GM12878 (cell line): ENCODE results near the gene PNLIPRP2. TPM values are rescaled to one million over a fixed set of nuclear protein-coding genes. Genes with fewer than 3 reads are reported as not detected.

Experiments used
- ATAC-seq: fragments of 200-7000 bp; cut with Tn5 transposase; 3 replicates; pipeline ENCODE4 v1.9.1; 2020; ENCODE audit warnings: mild to moderate bottlenecking, moderate library complexity
- BruUV-seq: library from RNA; stranded (reverse); fragments of 400-500 nt; replicated peaks from 2 replicates; lab custom pipeline; 2021; lab: Mats Ljungman, UMichigan
- CTCF ChIA-PET: fragments of 300-600 bp; sonication (Branson Sonifier 250); formaldehyde crosslinking; extraction: SDS; loops from one replicate; lab custom pipeline; 2021; ENCODE audit warnings: inconsistent platforms; lab: Yijun Ruan, JAX
- POLR2A ChIA-PET: fragments of 350-600 bp; formaldehyde crosslinking; extraction: SDS; loops from one replicate; lab custom pipeline; 2021; ENCODE audit warnings: inconsistent platforms; lab: Charles Lee
- RAD21 ChIA-PET: fragments of 300-600 bp; sonication (Branson Sonifier 250); formaldehyde crosslinking; loops from one replicate; lab custom pipeline; 2023; ENCODE audit warnings: antibody characterized with exemption; ENCODE audit not compliant: unreplicated experiment; lab: Charles Lee
- SMC1A ChIA-PET: fragments of 300-600 bp; sonication (Branson Sonifier 250); formaldehyde crosslinking; loops from one replicate; lab custom pipeline; 2023; ENCODE audit not compliant: unreplicated experiment, uncharacterized antibody; lab: Charles Lee
- DNase-seq: peaks from one replicate; pipeline ENCODE4 v3.0.0-alpha.2; 2011; ENCODE audit warnings: low read depth, low spot score
- FAIRE-seq: peaks from 3 replicates; lab custom pipeline; 2011; peaks lifted over from hg19 to GRCh38; lab: Jason Lieb, UNC
- H2AFZ ChIP-seq: 2 replicates; pipeline ENCODE4 v1.6.0; 2011; ENCODE audit warnings: low read depth, low read length, control low read depth; ENCODE audit not compliant: control insufficient read depth
- H3K27ac ChIP-seq: 2 replicates; pipeline ENCODE4 v1.5.1; 2011; ENCODE audit warnings: control low read depth; ENCODE audit not compliant: control insufficient read depth, insufficient read depth
- H3K27me3 ChIP-seq, 2 experiments: replicated peaks in 1 of 2; 2 replicates each; pipeline versions ENCODE4 v1.6.0 to v1.6.1; 2011; ENCODE audit warnings: low read length in 1 of 2; ENCODE audit not compliant: control insufficient read depth in 2 of 2, insufficient read depth in 2 of 2
- H3K36me3 ChIP-seq, 2 experiments: 2 replicates each; pipeline ENCODE4 v1.5.1; 2011; ENCODE audit warnings: low read length in 1 of 2; ENCODE audit not compliant: control insufficient read depth in 2 of 2, insufficient read depth in 2 of 2
- H3K4me1 ChIP-seq: 2 replicates; pipeline ENCODE4 v1.6.1; 2011; ENCODE audit warnings: mild to moderate bottlenecking, low read length, moderate library complexity, mixed read lengths; ENCODE audit not compliant: control insufficient read depth, insufficient read depth
- H3K4me2 ChIP-seq: 2 replicates; pipeline ENCODE4 v1.6.0; 2011; ENCODE audit warnings: control low read depth; ENCODE audit not compliant: control insufficient read depth, insufficient read depth
- H3K4me3 ChIP-seq: fragments of 200-600 bp; sonication (generic); 2 replicates; pipeline ENCODE4 v1.5.1; 2016
- H3K79me2 ChIP-seq: 2 replicates; pipeline ENCODE4 v1.6.0; 2011; ENCODE audit warnings: low read length; ENCODE audit not compliant: control insufficient read depth, insufficient read depth
- H3K9ac ChIP-seq: 2 replicates; pipeline ENCODE4 v1.8.0; 2011; ENCODE audit warnings: low read length, control low read depth, mixed read lengths; ENCODE audit not compliant: control insufficient read depth, insufficient read depth
- H3K9me3 ChIP-seq: replicated peaks from 3 replicates; pipeline ENCODE4 v1.5.1; 2011; ENCODE audit warnings: mild to moderate bottlenecking, low read length; ENCODE audit not compliant: control insufficient read depth, insufficient read depth
- H4K20me1 ChIP-seq: 2 replicates; pipeline ENCODE4 v1.6.0; 2011; ENCODE audit not compliant: control insufficient read depth, insufficient read depth
- BCL11A ChIP-seq: IDR thresholded peaks from 2 replicates; pipeline ENCODE4 v1.6.1; 2011; ENCODE audit warnings: low read depth, low read length
- IKZF1 ChIP-seq: fragments of 450-650 bp; conservative IDR thresholded peaks from 2 replicates; pipeline ENCODE4 v1.6.1; 2017; ENCODE audit warnings: antibody characterized with exemption, mild to moderate bottlenecking
- IRF4 ChIP-seq: IDR thresholded peaks from 2 replicates; pipeline ENCODE4 v1.6.1; 2011; ENCODE audit warnings: low read depth, low read length
- MEF2B ChIP-seq: fragments of 450-650 bp; IDR thresholded peaks from 2 replicates; pipeline ENCODE4 v1.6.1; 2018; ENCODE audit warnings: mild to moderate bottlenecking, moderate library complexity; ENCODE audit not compliant: partially characterized antibody, poor library complexity, severe bottlenecking
- MTA2 ChIP-seq: fragments of 450-650 bp; IDR thresholded peaks from 2 replicates; pipeline ENCODE4 v1.6.1; 2016; ENCODE audit warnings: low read depth, mild to moderate bottlenecking, moderate library complexity
- MTA3 ChIP-seq: IDR thresholded peaks from 2 replicates; pipeline ENCODE4 v1.6.1; 2012; ENCODE audit warnings: low read length, inconsistent platforms, borderline replicate concordance
- MYB ChIP-seq: fragments of 150-350 bp; IDR thresholded peaks from 2 replicates; pipeline ENCODE4 v1.6.1; 2014; ENCODE audit warnings: mild to moderate bottlenecking, low read depth, low read length, borderline replicate concordance
- NFYA ChIP-seq: IDR thresholded peaks from 2 replicates; pipeline ENCODE4 v1.6.1; 2011; ENCODE audit warnings: low read depth, mild to moderate bottlenecking, low read length, improper control_type of control experiment, borderline replicate concordance
- RAD51 ChIP-seq: fragments of 450-650 bp; IDR thresholded peaks from 2 replicates; pipeline ENCODE4 v1.6.1; 2016; ENCODE audit warnings: moderate library complexity, mild to moderate bottlenecking, inconsistent platforms
- RELA ChIP-seq: fragments of 450-650 bp; IDR thresholded peaks from 2 replicates; pipeline ENCODE4 v1.8.0; 2014; ENCODE audit warnings: borderline replicate concordance; ENCODE audit not compliant: partially characterized antibody
- SIN3A ChIP-seq: IDR thresholded peaks from 2 replicates; pipeline ENCODE4 v1.6.1; 2012; ENCODE audit warnings: low read depth, low read length, improper control_type of control experiment
- SMAD1 ChIP-seq: fragments of 450-650 bp; IDR thresholded peaks from 2 replicates; pipeline ENCODE4 v1.6.1; 2018; ENCODE audit warnings: mild to moderate bottlenecking, low read depth; ENCODE audit not compliant: partially characterized antibody
- SREBF1 ChIP-seq: IDR thresholded peaks from 2 replicates; pipeline ENCODE4 v1.6.1; 2012; ENCODE audit warnings: mild to moderate bottlenecking, low read length
- TAF1 ChIP-seq: IDR thresholded peaks from 2 replicates; pipeline ENCODE4 v1.6.1; 2011; ENCODE audit warnings: mild to moderate bottlenecking, low read depth, low read length, borderline replicate concordance
- TCF12 ChIP-seq: IDR thresholded peaks from 2 replicates; pipeline ENCODE4 v1.6.1; 2011; ENCODE audit warnings: low read depth, mild to moderate bottlenecking, low read length
- YY1 ChIP-seq: IDR thresholded peaks from 2 replicates; pipeline ENCODE4 v1.6.1; 2011; ENCODE audit warnings: low read depth, mild to moderate bottlenecking, low read length
- WGBS: methylation state at CpG from one replicate; pipeline ENCODE4 v1.1.6; 2016; ENCODE audit warnings: low lambda C conversion rate; ENCODE audit not compliant: insufficient replicate concordance, insufficient coverage; ENCODE audit errors: missing lambda C conversion rate; 5-methylcytosine and 5-hydroxymethylcytosine counted together
- in situ Hi-C: fragments of 300-500 bp; cut with MboI; formaldehyde crosslinking; loops from 9 replicates; pipeline ENCODE4 v1.14.3; 2018; ENCODE audit warnings: mixed read lengths
- intact Hi-C: fragments of 100-400 bp; cut with micrococcal nuclease; formaldehyde crosslinking; loops from one replicate; pipeline ENCODE4 v1.14.2; 2022; ENCODE audit not compliant: unreplicated experiment
- polyA plus RNA-seq, 11 experiments: library from polyadenylated mRNA; depleted of rRNA in 4 of 11; unstranded in 6 of 11; stranded (reverse) in 5 of 11; fragments of >200 nt; fragmentation: Nextera tagmentation in 4 of 11; fragmentation: Illumina TruSeq in 1 of 11; extraction: Ambion mirVana in 4 of 11; extraction: Trizol in 1 of 11; gene quantifications; 1 replicate in 1 of 11; 2 replicates in 10 of 11; pipeline versions ENCODE4 v1.2.1 to v1.2.3, GENCODE V29; 2011 to 2016; ENCODE audit warnings: inconsistent platforms in 2 of 11, missing spikeins in 2 of 11, low read depth in 1 of 11
- total RNA-seq, 4 experiments: library from RNA; depleted of rRNA in 3 of 4; stranded (reverse); fragments of >200 nt in 3 of 4; fragmentation: Illumina TruSeq in 1 of 4; extraction: Trizol in 1 of 4; gene quantifications; 2 replicates each; pipeline versions ENCODE4 v1.2.1 to v1.2.3, GENCODE V29; 2013 to 2021
- TF ChIP-seq, protein P1 (sequence below): fragments of 450-650 bp; IDR thresholded peaks from 2 replicates; pipeline ENCODE4 v1.6.1; 2016; ENCODE audit warnings: mild to moderate bottlenecking

PNLIPRP2 gene
- total and polyA plus RNA-seq, 10 of the 15 experiments (the other 5 are each of a cell fraction or from before 2014, with no cell fraction given): 0.33 TPM; not detected in 9

DNA sequence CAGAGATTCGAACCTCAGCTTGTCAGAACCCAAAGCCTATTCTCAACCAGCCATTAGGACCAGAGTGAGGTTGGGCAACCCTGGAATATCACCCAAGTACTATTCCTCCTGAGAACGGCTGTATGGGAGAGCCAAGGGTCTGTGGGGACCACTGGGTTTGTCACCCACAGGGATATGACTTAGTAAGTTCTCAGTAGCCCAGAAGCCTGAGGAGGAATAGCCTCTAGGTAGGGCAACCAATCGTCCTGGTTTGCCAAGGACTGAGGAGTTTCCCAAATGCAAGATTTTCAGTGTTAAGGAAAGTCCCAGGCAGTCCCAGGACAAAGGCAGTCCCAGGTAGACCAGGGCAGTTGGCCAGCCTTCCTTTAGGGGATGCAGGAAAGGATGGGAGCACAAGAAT, 46.7 kb downstream of the PNLIPRP2 start:
- intact Hi-C loops (no loop called here), in situ Hi-C loops (no loop called here)
- ChIA-PET SMC1A (no interaction called here), POLR2A (no interaction called here), CTCF (no interaction called here)
- no peak overlapping the region for H3K9ac ChIP-seq
- no peaks in the 10 kb centered on the region for H3K9me3 ChIP-seq
- H3K27ac ChIP-seq: no peak overlapping the region
- peaks cover 0 to 3% of the 10 kb centered on the region in 2 experiments; a peak in 2 of 4 replicates for H3K27me3 ChIP-seq
- DNase-seq: no peak
- H3K4me3 ChIP-seq: no peak overlapping the region
- H4K20me1 ChIP-seq: no peaks in the 10 kb centered on the region
- no peak overlapping the region for H2AFZ ChIP-seq
- no TSS peak for BruUV-seq
- no peaks in the 10 kb centered on the region for H3K36me3 ChIP-seq
- no peaks in the 10 kb centered on the region for H3K4me1 ChIP-seq
- TF ChIP-seq TCF12: no peak
- TF ChIP-seq SMAD1: no peak
- no peak for TF ChIP-seq RELA
- TF ChIP-seq MYB: no peak
- TF ChIP-seq RAD51: no peak
- no peak for TF ChIP-seq MEF2B
- no peak for TF ChIP-seq SIN3A
- TF ChIP-seq, all 136 proteins: peak for 0
- Histone ChIP-seq H3K4me2 (no peak overlapping the region), H3K79me2 (no peaks in the 10 kb centered on the region)
- FAIRE-seq (no peak), ATAC-seq (no peak)
- RAD21 ChIA-PET: no interaction called here
- 10% methylated on average over 3 of the region's 3 CpGs for WGBS

DNA sequence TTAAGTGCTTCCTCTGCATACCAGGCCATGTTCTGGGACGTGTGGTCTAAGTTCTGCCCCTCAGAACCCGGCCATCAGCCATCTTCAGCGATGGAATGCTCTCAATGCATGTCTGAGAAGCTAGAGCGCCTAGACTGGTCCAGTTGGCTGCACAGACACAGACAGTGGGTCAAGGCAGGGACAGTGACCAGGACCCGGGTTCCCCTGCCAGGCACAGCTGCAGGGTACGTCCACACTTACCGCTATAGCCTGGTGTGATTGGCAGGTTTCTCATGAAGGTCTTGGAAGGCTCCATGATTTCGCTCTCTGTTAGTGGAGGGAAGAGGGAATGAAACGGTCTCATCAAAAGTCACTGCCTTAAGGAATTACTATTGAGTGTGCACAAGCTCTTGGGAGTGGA, 47.3 kb downstream of the PNLIPRP2 start:
- ATAC-seq (no peak), FAIRE-seq (no peak), DNase-seq (no peak)
- no peaks in the 10 kb centered on the region for H3K9me3 ChIP-seq
- POLR2A ChIA-PET: no interaction called here
- no peaks in the 10 kb centered on the region for H3K79me2 ChIP-seq
- in situ Hi-C loops: no loop called here
- CTCF ChIA-PET: no interaction called here
- SMC1A ChIA-PET: no interaction called here
- intact Hi-C loops: no loop called here
- H3K4me3 ChIP-seq: no peak overlapping the region
- 11% methylated on average over 9 of the region's 9 CpGs for WGBS
- no TSS peak for BruUV-seq
- no peaks in the 10 kb centered on the region for H3K36me3 ChIP-seq
- H3K9ac ChIP-seq: no peak overlapping the region
- no peak overlapping the region for H2AFZ ChIP-seq
- peaks cover 0 to 3% of the 10 kb centered on the region in 2 experiments; a peak in 2 of 4 replicates for H3K27me3 ChIP-seq
- no peak overlapping the region for H3K27ac ChIP-seq
- H3K4me1 ChIP-seq: no peaks in the 10 kb centered on the region
- no peaks in the 10 kb centered on the region for H4K20me1 ChIP-seq
- RAD21 ChIA-PET: no interaction called here
- no peak overlapping the region for H3K4me2 ChIP-seq
- TF ChIP-seq TAF1: no peak
- no peak for TF ChIP-seq IRF4
- TF ChIP-seq, protein P1, sequence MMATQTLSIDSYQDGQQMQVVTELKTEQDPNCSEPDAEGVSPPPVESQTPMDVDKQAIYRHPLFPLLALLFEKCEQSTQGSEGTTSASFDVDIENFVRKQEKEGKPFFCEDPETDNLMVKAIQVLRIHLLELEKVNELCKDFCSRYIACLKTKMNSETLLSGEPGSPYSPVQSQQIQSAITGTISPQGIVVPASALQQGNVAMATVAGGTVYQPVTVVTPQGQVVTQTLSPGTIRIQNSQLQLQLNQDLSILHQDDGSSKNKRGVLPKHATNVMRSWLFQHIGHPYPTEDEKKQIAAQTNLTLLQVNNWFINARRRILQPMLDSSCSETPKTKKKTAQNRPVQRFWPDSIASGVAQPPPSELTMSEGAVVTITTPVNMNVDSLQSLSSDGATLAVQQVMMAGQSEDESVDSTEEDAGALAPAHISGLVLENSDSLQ: no peak
- no peak for TF ChIP-seq SIN3A
- no peak for TF ChIP-seq YY1
- no peak for TF ChIP-seq IKZF1
- TF ChIP-seq MTA3: no peak
- no peak for TF ChIP-seq BCL11A
- TF ChIP-seq MTA2: no peak
- TF ChIP-seq NFYA: no peak
- TF ChIP-seq SREBF1: no peak
